ENCODE data around the gene IGF2BP3. TPM values are rescaled to one million over a fixed set of nuclear protein-coding genes. Genes with fewer than 3 reads are reported as not detected.

The IGF2BP3 gene
- total RNA-seq, 1 experiment from 2014 or later: 75.3 TPM

GRCh38 chr7:23283086-23283485 lies 187.2 kb downstream of the IGF2BP3 start:
- no peaks in the 10 kb centered on the region for H3K4me1 ChIP-seq (ENCODE audit: insufficient read depth, low read length, poor library complexity, severe bottlenecking)
- POLR2A ChIA-PET (ENCODE audit: low non-redundant PET): no interaction called here
- no peaks in the 10 kb centered on the region for H3K36me3 ChIP-seq (ENCODE audit: insufficient read depth, low read length, poor library complexity, severe bottlenecking)
- no peak overlapping the region for H3K27ac ChIP-seq (ENCODE audit: low read depth, low read length, poor library complexity, severe bottlenecking)
- TF ChIP-seq EZH2 (IDR thresholded peaks at IDR 0.05; ENCODE audit: borderline replicate concordance, low read depth, low read length, poor library complexity, severe bottlenecking) (no peak), CTCF (conservative IDR thresholded peaks at IDR 0.05; ENCODE audit: low read depth, low read length) (no peak)
- no peak for DNase-seq (ENCODE audit: low spot score)
- no peaks in the 10 kb centered on the region for H3K27me3 ChIP-seq (replicated peaks; ENCODE audit: insufficient read depth, low read depth, low read length, poor library complexity)
- H3K9me3 ChIP-seq (ENCODE audit: low read depth, low read length, poor library complexity, severe bottlenecking): no peaks in the 10 kb centered on the region
- CTCF ChIA-PET: no interaction called here
- no TSS peak for BruUV-seq (replicated peaks)
- intact Hi-C loops (cut with micrococcal nuclease; ENCODE audit: unreplicated experiment): no loop called here
- H3K4me3 ChIP-seq (ENCODE audit: low read depth, low read length, poor library complexity, severe bottlenecking): no peak overlapping the region

- no peak for DNase-seq (ENCODE audit: low spot score)
- BruUV-seq (replicated peaks): no TSS peak
- no peaks in the 10 kb centered on the region for H3K9me3 ChIP-seq (ENCODE audit: low read depth, low read length, poor library complexity, severe bottlenecking)
- no peak for TF ChIP-seq EZH2 (IDR thresholded peaks at IDR 0.05; ENCODE audit: borderline replicate concordance, low read depth, low read length, poor library complexity, severe bottlenecking)
- TF ChIP-seq CTCF (conservative IDR thresholded peaks at IDR 0.05; ENCODE audit: low read depth, low read length): no peak
- H3K27ac ChIP-seq (ENCODE audit: low read depth, low read length, poor library complexity, severe bottlenecking): no peak overlapping the region
- POLR2A ChIA-PET (ENCODE audit: low non-redundant PET): no interaction called here
- H3K4me3 ChIP-seq (ENCODE audit: low read depth, low read length, poor library complexity, severe bottlenecking): no peak overlapping the region
- intact Hi-C loops (cut with micrococcal nuclease; ENCODE audit: unreplicated experiment): no loop called here
- H3K4me1 ChIP-seq (ENCODE audit: insufficient read depth, low read length, poor library complexity, severe bottlenecking): no peaks in the 10 kb centered on the region
- no peaks in the 10 kb centered on the region for H3K27me3 ChIP-seq (replicated peaks; ENCODE audit: insufficient read depth, low read depth, low read length, poor library complexity)
- H3K36me3 ChIP-seq (ENCODE audit: insufficient read depth, low read length, poor library complexity, severe bottlenecking): no peaks in the 10 kb centered on the region
- CTCF ChIA-PET: no interaction called here
Observed at GRCh38 chr7:23279819-23280525, 190.3 kb downstream of the IGF2BP3 start.

GRCh38 chr7:23277359-23277989 lies 192.8 kb downstream of the IGF2BP3 start:
- H3K4me1 ChIP-seq (ENCODE audit: insufficient read depth, low read length, poor library complexity, severe bottlenecking): peaks cover 8% of the 10 kb centered on the region
- TF ChIP-seq CTCF (conservative IDR thresholded peaks at IDR 0.05; ENCODE audit: low read depth, low read length) (peak; percentile 84), EZH2 (IDR thresholded peaks at IDR 0.05; ENCODE audit: borderline replicate concordance, low read depth, low read length, poor library complexity, severe bottlenecking) (no peak)
- H3K9me3 ChIP-seq (ENCODE audit: low read depth, low read length, poor library complexity, severe bottlenecking): no peaks in the 10 kb centered on the region
- POLR2A ChIA-PET (ENCODE audit: low non-redundant PET): no interaction called here
- H3K36me3 ChIP-seq (ENCODE audit: insufficient read depth, low read length, poor library complexity, severe bottlenecking): no peaks in the 10 kb centered on the region
- no TSS peak for BruUV-seq (replicated peaks)
- peak; percentile 85 for DNase-seq (ENCODE audit: low spot score)
- H3K27ac ChIP-seq (ENCODE audit: low read depth, low read length, poor library complexity, severe bottlenecking): no peak overlapping the region
- H3K27me3 ChIP-seq (replicated peaks; ENCODE audit: insufficient read depth, low read depth, low read length, poor library complexity): no peaks in the 10 kb centered on the region
- H3K4me3 ChIP-seq (ENCODE audit: low read depth, low read length, poor library complexity, severe bottlenecking): no peak overlapping the region
- CTCF ChIA-PET: interaction anchor here (0.7 kb wide), 2 partner anchors 132 to 257 kb away, joined by 6 to 8 read pairs; no protein-coding TSS in a partner anchor
- intact Hi-C loops (cut with micrococcal nuclease; ENCODE audit: unreplicated experiment): no loop called here
